Small intestine (tissue), 7 donors: ENCODE results near the gene FAM53B. TPM values are rescaled to one million over a fixed set of nuclear protein-coding genes. Genes with fewer than 3 reads are reported as not detected.
A peak's percentile ranks its signal among the peaks of the same experiment; 100 is the strongest.

Source experiments
- DNase-seq, 2 donors: peaks; one replicate each; pipeline versions ENCODE4 v3.0.0 to v3.0.0-alpha.2; 2013
- FAIRE-seq: peaks from 2 replicates; lab custom pipeline; 2012; peaks lifted over from hg19 to GRCh38; lab: Jason Lieb, UNC
- H3K27ac ChIP-seq, 3 donors: one replicate each; pipeline ENCODE4 v1.5.1; 2013; ENCODE audit warnings: low read length in 2 of 3, mild to moderate bottlenecking in 2 of 3, control low read depth in 1 of 3, inconsistent platforms in 1 of 3, low read depth in 1 of 3, moderate library complexity in 1 of 3
- H3K27me3 ChIP-seq, 3 donors: one replicate each; pipeline ENCODE4 v1.6.1; 2013; ENCODE audit warnings: low read length in 3 of 3, inconsistent platforms in 1 of 3; ENCODE audit not compliant: control insufficient read depth in 3 of 3, insufficient read depth in 3 of 3
- H3K36me3 ChIP-seq, 3 donors: one replicate each; pipeline ENCODE4 v1.6.1; 2013; ENCODE audit warnings: low read length in 3 of 3, inconsistent platforms in 1 of 3, low read depth in 1 of 3, mild to moderate bottlenecking in 1 of 3, moderate library complexity in 1 of 3; ENCODE audit not compliant: control insufficient read depth in 3 of 3, insufficient read depth in 2 of 3
- H3K4me1 ChIP-seq, 3 donors: one replicate each; pipeline ENCODE4 v1.6.1; 2013; ENCODE audit warnings: low read length in 2 of 3, inconsistent platforms in 1 of 3, low read depth in 1 of 3, mild to moderate bottlenecking in 1 of 3, moderate library complexity in 1 of 3; ENCODE audit not compliant: control insufficient read depth in 3 of 3, insufficient read depth in 2 of 3
- H3K4me3 ChIP-seq, 3 donors: one replicate each; pipeline ENCODE4 v1.5.1; 2013; ENCODE audit warnings: low read length in 3 of 3, control low read depth in 1 of 3, inconsistent platforms in 1 of 3, low read depth in 1 of 3, mild to moderate bottlenecking in 1 of 3, moderate library complexity in 1 of 3
- H3K9me3 ChIP-seq, 2 donors: one replicate each; pipeline ENCODE4 v1.6.1; 2013; ENCODE audit warnings: low read depth in 1 of 2, low read length in 1 of 2; ENCODE audit not compliant: control insufficient read depth in 2 of 2, insufficient read depth in 1 of 2
- WGBS, 3 donors: extraction: QIAGEN DNeasy Blood & Tissue Kit; methylation state at CpG; one replicate each; pipeline ENCODE4 v1.1.7; 2013; 5-methylcytosine and 5-hydroxymethylcytosine counted together
- polyA plus RNA-seq, 4 donors: library from polyadenylated mRNA; stranded (reverse) in 3 of 4; unstranded in 1 of 4; fragments of 200-250 nt in 3 of 4; fragments of 120-200 nt in 1 of 4; gene quantifications; one replicate each; pipeline versions ENCODE4 v1.2.1 to v1.2.3, GENCODE V29; 2013
- donor health status: healthy with polysubstance abuse.
- donor health status: control.
- donor health status: control.
- donor health status: Bipolar disorder and iron deficiency.
- donor health status: healthy.

FAM53B gene
- polyA plus RNA-seq, 4 donors: 15.1 to 30.2 (median 22.8) TPM

GRCh38 chr10:124593431-124593985 lies 150.7 kb downstream of the FAM53B start:
- no peak overlapping the region for H3K4me3 ChIP-seq
- peaks cover 0 to 7% of the 10 kb centered on the region in 2 donors for H3K9me3 ChIP-seq
- no peak for FAIRE-seq
- no peak overlapping the region for H3K27ac ChIP-seq
- 95 to 98% (median 96%) methylated on average over 17 of the region's 17 CpGs for WGBS, 3 donors
- peaks cover 0 to 38% (median 0%) of the 10 kb centered on the region in 3 donors for H3K36me3 ChIP-seq
- no peak for DNase-seq
- no peaks in the 10 kb centered on the region for H3K27me3 ChIP-seq
- peaks cover 0 to 17% (median 4%) of the 10 kb centered on the region in 3 donors for H3K4me1 ChIP-seq

- H3K4me1 ChIP-seq: peaks cover 0 to 19% (median 4%) of the 10 kb centered on the region in 3 donors
- WGBS, 3 donors: 93 to 95% (median 94%) methylated on average over 25 to 26 of the region's 26 CpGs
- FAIRE-seq (no peak), DNase-seq (no peak)
- H3K27me3 ChIP-seq: no peaks in the 10 kb centered on the region
- H3K36me3 ChIP-seq: peaks cover 0 to 34% (median 0%) of the 10 kb centered on the region in 3 donors
- no peak overlapping the region for H3K27ac ChIP-seq
- H3K9me3 ChIP-seq: peaks cover 0 to 7% of the 10 kb centered on the region in 2 donors
- H3K4me3 ChIP-seq: no peak overlapping the region
These were observed 151.3 kb downstream of the FAM53B start for GRCh38 chr10:124592736-124593430.

GRCh38 chr10:124592101-124592500 lies 152.1 kb downstream of the FAM53B start:
- DNase-seq (no peak), FAIRE-seq (no peak)
- Histone ChIP-seq H3K27ac (no peak overlapping the region), H3K4me3 (no peak overlapping the region), H3K4me1 (peaks cover 0 to 19% (median under 1%) of the 10 kb centered on the region in 3 donors), H3K36me3 (peaks cover 0 to 30% (median 0%) of the 10 kb centered on the region in 3 donors), H3K9me3 (peaks cover 0 to 7% of the 10 kb centered on the region in 2 donors), H3K27me3 (no peaks in the 10 kb centered on the region)
- WGBS, 3 donors: 79 to 84% (median 83%) methylated on average over 7 of the region's 7 CpGs

- peaks cover 0 to 7% of the 10 kb centered on the region in 2 donors for H3K9me3 ChIP-seq
- H3K4me3 ChIP-seq: no peak overlapping the region
- no peak for FAIRE-seq
- H3K27me3 ChIP-seq: no peaks in the 10 kb centered on the region
- WGBS, 3 donors: 89 to 94% (median 94%) methylated on average over 4 to 5 of the region's 5 CpGs
- H3K27ac ChIP-seq: no peak overlapping the region
- peaks cover 0 to 17% (median 0%) of the 10 kb centered on the region in 3 donors for H3K4me1 ChIP-seq
- H3K36me3 ChIP-seq: peaks cover 0 to 25% (median 0%) of the 10 kb centered on the region in 3 donors
- DNase-seq: no peak
These were observed 153.1 kb downstream of the FAM53B start for GRCh38 chr10:124591123-124591495.

- no peak overlapping the region for H3K27ac ChIP-seq
- peaks cover 0 to 19% (median 0%) of the 10 kb centered on the region in 3 donors for H3K4me1 ChIP-seq
- WGBS, 3 donors: 86 to 95% (median 88%) methylated on average over 23 of the region's 23 CpGs
- DNase-seq: no peak
- peaks cover 0 to 21% (median 0%) of the 10 kb centered on the region in 3 donors for H3K36me3 ChIP-seq
- FAIRE-seq: no peak
- H3K9me3 ChIP-seq: peaks cover 0 to 7% of the 10 kb centered on the region in 2 donors
- H3K4me3 ChIP-seq: no peak overlapping the region
- no peaks in the 10 kb centered on the region for H3K27me3 ChIP-seq
These were observed 153.7 kb downstream of the FAM53B start for GRCh38 chr10:124590216-124591122.

GRCh38 chr10:124589491-124590041 lies 154.6 kb downstream of the FAM53B start:
- Histone ChIP-seq H3K4me3 (no peak overlapping the region), H3K27me3 (no peaks in the 10 kb centered on the region), H3K9me3 (peaks cover 0 to 7% of the 10 kb centered on the region in 2 donors), H3K27ac (peak overlapping the region in 1 of 3 donors; percentile 38), H3K4me1 (peaks cover 0 to 19% (median 0%) of the 10 kb centered on the region in 3 donors), H3K36me3 (peaks cover 0 to 16% (median 0%) of the 10 kb centered on the region in 3 donors)
- no peak for DNase-seq
- WGBS, 3 donors: 71 to 79% (median 77%) methylated on average over 24 of the region's 24 CpGs
- no peak for FAIRE-seq

- DNase-seq (peak; percentile 75 to 90), FAIRE-seq (no peak)
- Histone ChIP-seq H3K4me1 (peaks cover 0 to 19% (median 0%) of the 10 kb centered on the region in 3 donors), H3K27ac (peak overlapping the region in 1 of 3 donors; percentile 38), H3K4me3 (no peak overlapping the region), H3K36me3 (peaks cover 0 to 16% (median 0%) of the 10 kb centered on the region in 3 donors), H3K27me3 (no peaks in the 10 kb centered on the region), H3K9me3 (peaks cover 0 to 7% of the 10 kb centered on the region in 2 donors)
- WGBS, 3 donors: 9 to 27% (median 22%) methylated on average over 15 of the region's 15 CpGs
These were observed 155.3 kb downstream of the FAM53B start for GRCh38 chr10:124588736-124589490.
